HFFc6 (cell line): Measurements from ENCODE around the gene OR6C68. TPM values are rescaled to one million over a fixed set of nuclear protein-coding genes. Genes with fewer than 3 reads are reported as not detected.
"Not testable (repeated sequence)": the region's sequence is repeated elsewhere in the genome, so short reads cannot be mapped to it uniquely, and the experiment has no call there.

ENCODE experiments used
- DNase-seq: peaks from one replicate; pipeline ENCODE4 v3.0.0-alpha.2; 2018
- H3K27ac Mint-ChIP-seq: 2 replicates; pipeline ENCODE4 v1.8.0; 2020; ENCODE audit warnings: mild to moderate bottlenecking, mixed read lengths
- H3K27me3 Mint-ChIP-seq: 2 replicates; pipeline ENCODE4 v1.8.0; 2021; ENCODE audit warnings: mild to moderate bottlenecking, moderate library complexity, mixed read lengths; ENCODE audit not compliant: insufficient read depth
- H3K36me3 Mint-ChIP-seq: 2 replicates; pipeline ENCODE4 v1.8.0; 2021; ENCODE audit warnings: low read depth, mixed read lengths
- H3K4me1 Mint-ChIP-seq: 2 replicates; pipeline ENCODE4 v1.8.0; 2020; ENCODE audit warnings: low read depth, mixed read lengths
- H3K4me3 Mint-ChIP-seq: 2 replicates; pipeline ENCODE4 v1.8.0; 2020; ENCODE audit warnings: mild to moderate bottlenecking, moderate library complexity, mixed read lengths
- H3K9me3 Mint-ChIP-seq: 2 replicates; pipeline ENCODE4 v1.8.0; 2020; ENCODE audit warnings: mild to moderate bottlenecking, mixed read lengths
- CTCF ChIP-seq: fragments of 200-600 bp; sonication (generic); IDR thresholded peaks from 2 replicates; pipeline ENCODE4 v1.5.0; 2021; ENCODE audit warnings: antibody characterized with exemption, mild to moderate bottlenecking
- total RNA-seq, 6 experiments: library from RNA; stranded (reverse); fragmentation: NEBNext Ultra II Directional; extraction: Animal tissue kit (Norgen Biotek cat#: 25700); gene quantifications; 2 replicates in 1 of 6; 3 replicates in 5 of 6; pipeline ENCODE4 v1.2.3, GENCODE V29; 2021

OR6C68 gene
- total RNA-seq, 6 experiments from 2014 or later, result not detected

GRCh38 chr12:55467836-55468235, 24.3 kb upstream of the OR6C68 start:
- H3K9me3 Mint-ChIP-seq, result peaks cover 13% of the 10 kb centered on the region
- TF ChIP-seq CTCF, result no peak
- DNase-seq, result no peak
- H3K27me3 Mint-ChIP-seq, result no peaks in the 10 kb centered on the region
- no peaks in the 10 kb centered on the region for H3K4me1 Mint-ChIP-seq
- H3K4me3 Mint-ChIP-seq, result no peak overlapping the region
- H3K36me3 Mint-ChIP-seq, result no peaks in the 10 kb centered on the region
- H3K27ac Mint-ChIP-seq, result no peak overlapping the region

GRCh38 chr12:55469291-55469690, 22.9 kb upstream of the OR6C68 start:
- H3K9me3 Mint-ChIP-seq, result peaks cover 9% of the 10 kb centered on the region
- TF ChIP-seq CTCF, result no peak
- no peak overlapping the region for H3K4me3 Mint-ChIP-seq
- no peaks in the 10 kb centered on the region for H3K36me3 Mint-ChIP-seq
- H3K27me3 Mint-ChIP-seq, result no peaks in the 10 kb centered on the region
- no peak for DNase-seq
- no peak overlapping the region for H3K27ac Mint-ChIP-seq
- H3K4me1 Mint-ChIP-seq, result no peaks in the 10 kb centered on the region

- H3K27me3 Mint-ChIP-seq, result no peaks in the 10 kb centered on the region
- H3K36me3 Mint-ChIP-seq, result no peaks in the 10 kb centered on the region
- DNase-seq, result no peak
These were observed 21.9 kb upstream of the OR6C68 start, which contains the start of gene OR6C70 for GRCh38 chr12:55470088-55470829. TSS of gene OR6C70 (minus strand) at chr12:55470138. CDS start at chr12:55470138, 0 bp downstream.

GRCh38 chr12:55472264-55472663, 19.9 kb upstream of the OR6C68 start:
- no peak overlapping the region for H3K27ac Mint-ChIP-seq
- H3K4me3 Mint-ChIP-seq, result no peak overlapping the region
- no peaks in the 10 kb centered on the region for H3K36me3 Mint-ChIP-seq
- H3K27me3 Mint-ChIP-seq, result no peaks in the 10 kb centered on the region
- H3K4me1 Mint-ChIP-seq, result no peaks in the 10 kb centered on the region
- peaks cover under 1% of the 10 kb centered on the region; the same call in 1 of the 2 replicates for H3K9me3 Mint-ChIP-seq
- DNase-seq, result no peak
- TF ChIP-seq CTCF, result no peak

More at GRCh38 chr12:55470088-55470829, 21.9 kb upstream of the OR6C68 start, which contains the start of gene OR6C70:
- TF ChIP-seq CTCF, result no peak
- Mint-ChIP-seq H3K27ac (no peak within 1 kb of the TSS), H3K4me3 (no peak within 1 kb of the TSS), H3K4me1 (no peaks in the 10 kb centered on the region), H3K9me3 (peaks cover 5% of the 10 kb centered on the region; the same call in 1 of the 2 replicates)

GRCh38 chr12:55479136-55479535, 13.0 kb upstream of the OR6C68 start:
- not testable (repeated sequence) for DNase-seq, H3K36me3 Mint-ChIP-seq, H3K4me3 Mint-ChIP-seq, H3K27me3 Mint-ChIP-seq, H3K27ac Mint-ChIP-seq, H3K4me1 Mint-ChIP-seq
- peaks cover 22% of the 10 kb centered on the region for H3K9me3 Mint-ChIP-seq

GRCh38 chr12:55484284-55484683, 7.9 kb upstream of the OR6C68 start:
- H3K27me3 Mint-ChIP-seq, DNase-seq, H3K27ac Mint-ChIP-seq, H3K4me1 Mint-ChIP-seq, H3K4me3 Mint-ChIP-seq, H3K36me3 Mint-ChIP-seq: not testable (repeated sequence)
- H3K9me3 Mint-ChIP-seq, result peaks cover 16% of the 10 kb centered on the region
